GM10248 (cell line): ENCODE data around the gene HOXC12.

Experiments
- CTCF ChIA-PET: fragments of 300-600 bp; sonication (Branson Sonifier 250); formaldehyde crosslinking; extraction: SDS; loops from one replicate; lab custom pipeline; 2021; ENCODE audit warnings: antibody characterized with exemption; lab: Yijun Ruan, JAX
- POLR2A ChIA-PET: fragments of 350-650 bp; sonication (Branson Sonifier 250); formaldehyde crosslinking; extraction: SDS; loops from one replicate; lab custom pipeline; 2020; ENCODE audit warnings: antibody characterized with exemption; lab: Yijun Ruan, JAX
- DNase-seq: peaks from one replicate; pipeline ENCODE4 v3.0.0; 2012; ENCODE audit errors: extremely low spot score
- TF ChIP-seq, protein P1 (sequence below): IDR thresholded peaks from 2 replicates; pipeline ENCODE4 v1.5.1; 2012; ENCODE audit warnings: mild to moderate bottlenecking, low read depth; ENCODE audit errors: extremely low read depth, missing control alignments, control extremely low read depth

Gene HOXC12, protein sequence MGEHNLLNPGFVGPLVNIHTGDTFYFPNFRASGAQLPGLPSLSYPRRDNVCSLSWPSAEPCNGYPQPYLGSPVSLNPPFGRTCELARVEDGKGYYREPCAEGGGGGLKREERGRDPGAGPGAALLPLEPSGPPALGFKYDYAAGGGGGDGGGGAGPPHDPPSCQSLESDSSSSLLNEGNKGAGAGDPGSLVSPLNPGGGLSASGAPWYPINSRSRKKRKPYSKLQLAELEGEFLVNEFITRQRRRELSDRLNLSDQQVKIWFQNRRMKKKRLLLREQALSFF

DNA sequence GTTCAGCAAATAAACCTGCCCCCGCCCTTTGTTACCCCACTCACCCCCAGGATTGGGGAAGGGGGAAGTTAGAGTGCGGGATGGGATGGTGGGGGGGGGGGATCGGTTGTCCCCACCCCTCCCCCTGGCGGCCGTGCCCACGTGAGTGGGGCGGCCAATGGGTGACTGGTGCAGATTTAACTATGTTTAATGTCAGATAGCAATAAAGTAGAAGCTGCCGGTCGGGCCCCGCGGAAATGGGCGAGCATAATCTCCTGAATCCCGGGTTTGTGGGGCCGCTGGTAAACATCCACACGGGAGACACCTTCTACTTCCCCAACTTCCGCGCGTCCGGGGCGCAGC, at the start of gene HOXC12:
TSS of gene HOXC12 (plus strand) at position 210 of the 342 bp plus-strand sequence. CDS start at position 237, 27 bp downstream.
- TF ChIP-seq, protein P1, sequence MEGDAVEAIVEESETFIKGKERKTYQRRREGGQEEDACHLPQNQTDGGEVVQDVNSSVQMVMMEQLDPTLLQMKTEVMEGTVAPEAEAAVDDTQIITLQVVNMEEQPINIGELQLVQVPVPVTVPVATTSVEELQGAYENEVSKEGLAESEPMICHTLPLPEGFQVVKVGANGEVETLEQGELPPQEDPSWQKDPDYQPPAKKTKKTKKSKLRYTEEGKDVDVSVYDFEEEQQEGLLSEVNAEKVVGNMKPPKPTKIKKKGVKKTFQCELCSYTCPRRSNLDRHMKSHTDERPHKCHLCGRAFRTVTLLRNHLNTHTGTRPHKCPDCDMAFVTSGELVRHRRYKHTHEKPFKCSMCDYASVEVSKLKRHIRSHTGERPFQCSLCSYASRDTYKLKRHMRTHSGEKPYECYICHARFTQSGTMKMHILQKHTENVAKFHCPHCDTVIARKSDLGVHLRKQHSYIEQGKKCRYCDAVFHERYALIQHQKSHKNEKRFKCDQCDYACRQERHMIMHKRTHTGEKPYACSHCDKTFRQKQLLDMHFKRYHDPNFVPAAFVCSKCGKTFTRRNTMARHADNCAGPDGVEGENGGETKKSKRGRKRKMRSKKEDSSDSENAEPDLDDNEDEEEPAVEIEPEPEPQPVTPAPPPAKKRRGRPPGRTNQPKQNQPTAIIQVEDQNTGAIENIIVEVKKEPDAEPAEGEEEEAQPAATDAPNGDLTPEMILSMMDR, result no peak
- POLR2A ChIA-PET, result interaction anchor here (0.6 kb wide), 1 partner anchor 99 kb away, joined by 5 read pairs; the partner anchor contains the start of gene HOXC4
- CTCF ChIA-PET, result interaction anchor here (1.1 to 1.5 kb wide), 3 partner anchors 10 to 30 kb away, joined by 3 to 4 read pairs (median 3); partner anchors contain the start of gene HOXC10
- no peak for DNase-seq

DNA sequence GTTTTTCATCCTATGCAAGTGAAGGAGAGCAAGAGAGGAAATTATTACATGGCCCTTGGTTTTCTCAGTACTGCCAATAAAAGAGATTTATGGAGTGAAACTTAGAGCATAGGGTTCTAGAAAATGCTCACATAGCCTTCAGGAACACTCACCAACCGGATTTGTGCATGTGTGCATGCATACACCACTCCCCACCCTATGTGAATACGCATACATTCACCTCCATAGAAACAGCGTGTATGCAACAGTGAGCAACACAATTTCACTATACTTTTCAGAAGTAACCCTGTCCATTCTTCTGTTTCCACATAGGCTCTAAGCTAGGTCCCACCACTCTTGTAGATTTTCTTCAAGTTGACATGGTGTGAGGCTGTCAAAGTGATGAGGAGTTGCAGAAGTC, 47.6 kb upstream of the HOXC12 start:
- no peak for DNase-seq
- TF ChIP-seq, protein P1, result no peak
- POLR2A ChIA-PET, result no interaction called here
- CTCF ChIA-PET, result no interaction called here

DNA sequence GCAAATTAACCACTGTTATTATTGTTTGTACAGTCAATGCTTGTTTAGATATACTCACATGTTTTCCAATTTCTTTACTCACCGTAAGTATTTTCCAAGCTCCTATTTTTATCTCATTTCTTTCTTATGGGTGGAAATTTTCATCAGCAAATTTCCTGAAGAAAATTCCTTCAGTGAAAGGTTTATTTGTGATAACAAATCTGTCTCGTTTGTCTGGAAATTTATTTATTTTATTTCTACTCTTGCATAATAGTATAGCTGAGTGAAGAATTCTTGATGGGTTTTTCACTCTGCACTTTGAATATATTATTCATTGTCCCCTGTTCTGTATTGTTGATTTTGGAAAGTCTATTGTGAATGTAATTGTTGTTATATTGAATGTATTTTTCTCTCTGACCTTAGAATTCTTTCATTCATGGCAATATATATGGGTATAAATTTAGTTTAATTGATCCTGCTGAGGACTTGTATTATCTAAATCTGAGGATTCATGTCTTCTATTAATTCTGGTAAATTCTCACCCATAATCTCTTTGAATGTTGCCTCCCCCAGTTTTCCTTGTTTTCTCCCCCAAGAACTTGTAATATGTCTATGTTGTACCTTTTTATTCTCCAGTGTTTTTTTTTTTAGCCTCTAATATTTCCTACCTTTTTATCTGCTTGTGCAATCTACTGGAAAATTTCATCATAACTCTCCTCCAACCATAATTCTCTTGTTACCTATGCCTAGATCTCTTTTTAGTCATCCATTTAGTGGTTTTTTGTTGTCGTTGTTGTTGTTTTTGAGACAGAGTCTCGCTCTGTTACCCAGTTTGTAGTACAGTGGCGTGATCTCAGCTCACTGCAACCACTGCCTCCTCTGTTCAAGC, 37.7 kb upstream of the HOXC12 start:
- POLR2A ChIA-PET, result no interaction called here
- DNase-seq, result no peak
- TF ChIP-seq, protein P1, result no peak
- CTCF ChIA-PET, result no interaction called here

DNA sequence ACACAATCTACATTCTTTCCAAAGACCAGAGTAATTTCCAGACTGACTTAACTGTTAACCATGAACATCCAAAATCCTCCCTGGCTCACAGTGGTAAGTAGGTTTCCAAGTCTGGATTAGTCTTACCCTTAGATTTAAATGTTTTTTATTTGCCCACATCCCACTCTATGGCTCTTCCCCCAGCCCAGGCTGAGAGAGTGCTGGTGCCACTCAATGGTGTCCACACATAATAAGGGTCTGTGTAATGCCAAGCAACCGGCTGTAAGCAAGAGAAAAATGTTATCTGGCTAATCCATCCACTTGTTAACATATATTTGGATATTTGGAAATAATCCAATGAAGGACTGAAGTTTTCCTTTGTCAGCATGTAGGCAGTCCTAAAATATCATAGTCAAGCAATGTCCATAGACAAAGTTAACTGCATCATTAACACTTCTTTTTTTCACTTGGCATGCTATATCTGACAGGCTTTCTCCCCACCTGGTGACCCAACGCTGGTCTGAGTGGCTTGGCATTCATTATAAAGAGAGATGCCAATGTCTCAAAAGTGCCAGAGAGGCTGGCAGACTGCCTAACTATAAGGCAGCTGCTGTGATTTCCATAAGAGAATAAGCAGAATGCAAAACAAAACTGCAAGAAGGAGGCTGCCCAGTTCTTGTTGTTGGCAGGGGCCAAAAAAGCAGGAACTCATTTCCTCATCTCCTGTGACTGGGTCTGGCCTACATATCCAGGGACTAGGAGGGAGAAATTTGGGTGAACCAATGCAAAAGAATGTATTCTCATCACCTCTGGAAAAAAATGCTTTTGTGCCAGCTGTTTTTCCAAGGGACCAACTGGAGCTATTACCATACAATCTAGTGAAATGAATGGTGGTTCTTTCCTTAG, 29.9 kb upstream of the HOXC12 start:
- ChIA-PET CTCF (interaction anchor here (1.5 kb wide), 1 partner anchor 10 kb away, joined by 4 read pairs; no protein-coding TSS in a partner anchor), POLR2A (no interaction called here)
- DNase-seq, result no peak
- TF ChIP-seq, protein P1, result no peak

DNA sequence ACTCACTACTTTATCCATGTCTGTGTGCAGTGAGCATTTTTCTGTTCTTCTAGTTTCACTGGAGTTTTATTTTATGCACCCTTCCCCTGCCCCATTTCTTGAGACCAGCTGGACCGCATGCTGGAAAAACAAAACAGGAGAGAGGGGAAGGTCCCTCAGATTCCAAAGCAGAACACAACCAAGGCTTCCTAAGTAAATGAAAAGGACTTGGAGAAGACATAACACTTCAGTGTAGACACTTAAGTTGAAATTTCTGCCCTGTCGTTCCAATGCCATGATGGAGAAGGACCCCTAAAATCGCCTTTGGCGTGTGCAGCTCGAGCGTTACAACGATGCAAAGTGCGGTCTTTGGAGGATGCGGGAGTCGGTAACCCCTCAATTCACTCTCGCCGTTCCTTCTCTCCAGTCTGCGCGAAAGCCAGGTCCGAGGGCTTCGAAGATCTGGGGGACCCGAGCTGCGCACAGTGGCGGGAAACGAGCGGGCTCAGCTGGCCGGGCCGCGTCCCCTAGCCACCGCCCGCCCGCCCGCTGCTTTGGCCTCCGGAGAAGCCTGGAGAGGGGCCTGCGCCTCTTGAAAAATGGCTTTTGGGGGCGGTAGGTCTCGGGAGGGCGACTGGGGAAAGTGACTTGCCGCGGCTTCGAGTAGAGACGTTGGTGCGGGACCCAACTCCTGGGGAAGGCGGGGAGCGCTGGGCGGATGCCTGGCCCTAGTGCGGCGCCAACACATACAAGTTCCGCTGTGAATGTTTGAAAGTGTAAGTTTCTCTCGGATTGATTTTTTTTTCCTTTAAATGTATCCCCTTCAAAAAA, 27.3 kb upstream of the HOXC12 start:
- POLR2A ChIA-PET, result no interaction called here

More for the DNA sequence above, 27.3 kb upstream of the HOXC12 start:
- TF ChIP-seq, protein P1, result no peak
- DNase-seq, result no peak
- CTCF ChIA-PET, result interaction anchor here (1.1 to 1.8 kb wide), 2 partner anchors 8 to 31 kb away, joined by 3 to 6 read pairs; no protein-coding TSS in a partner anchor
